Stimulated activated CD4-positive, alpha-beta T cell treated with anti-CD3 and anti-CD28 coated beads, Interleukin-12 subunit alpha, Interleukin-12 subunit beta, amount 100 ng/mL, for 48 hours (primary cell): ENCODE results near the gene RGCC.

ENCODE experiments used
- DNase-seq, 3 donors: peaks; one replicate each; pipeline ENCODE4 v3.0.0-alpha.2; 2020; ENCODE audit warnings: low read depth in 2 of 3, low spot score in 1 of 3

RGCC gene

DNA sequence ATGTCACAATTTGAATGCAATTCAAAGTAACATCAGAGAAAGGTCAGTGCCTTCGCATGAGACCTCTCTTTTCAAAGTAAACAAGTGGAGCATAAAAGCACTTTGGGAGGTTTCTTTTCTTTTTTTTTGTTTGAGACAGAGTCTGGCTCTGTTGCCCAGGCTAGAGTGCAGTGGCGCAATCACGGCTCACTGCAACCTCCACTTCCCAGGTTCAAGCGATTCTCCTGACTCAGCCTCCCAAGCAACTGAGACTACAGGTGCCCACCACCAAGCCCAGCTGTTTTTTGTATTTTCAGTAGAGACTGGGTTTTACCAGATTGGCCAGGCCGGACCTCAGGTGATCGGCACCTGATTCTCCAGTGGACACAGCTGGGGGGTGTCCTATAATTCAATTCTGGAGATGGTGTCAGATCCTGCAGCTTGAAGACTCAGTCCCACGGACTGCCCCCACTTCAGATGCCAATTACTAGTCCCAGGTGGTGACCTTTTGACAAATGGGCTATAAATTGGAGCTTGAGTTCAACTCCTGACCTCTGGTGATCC lies 57.6 kb downstream of the RGCC start:
- DNase-seq: no peak

DNA sequence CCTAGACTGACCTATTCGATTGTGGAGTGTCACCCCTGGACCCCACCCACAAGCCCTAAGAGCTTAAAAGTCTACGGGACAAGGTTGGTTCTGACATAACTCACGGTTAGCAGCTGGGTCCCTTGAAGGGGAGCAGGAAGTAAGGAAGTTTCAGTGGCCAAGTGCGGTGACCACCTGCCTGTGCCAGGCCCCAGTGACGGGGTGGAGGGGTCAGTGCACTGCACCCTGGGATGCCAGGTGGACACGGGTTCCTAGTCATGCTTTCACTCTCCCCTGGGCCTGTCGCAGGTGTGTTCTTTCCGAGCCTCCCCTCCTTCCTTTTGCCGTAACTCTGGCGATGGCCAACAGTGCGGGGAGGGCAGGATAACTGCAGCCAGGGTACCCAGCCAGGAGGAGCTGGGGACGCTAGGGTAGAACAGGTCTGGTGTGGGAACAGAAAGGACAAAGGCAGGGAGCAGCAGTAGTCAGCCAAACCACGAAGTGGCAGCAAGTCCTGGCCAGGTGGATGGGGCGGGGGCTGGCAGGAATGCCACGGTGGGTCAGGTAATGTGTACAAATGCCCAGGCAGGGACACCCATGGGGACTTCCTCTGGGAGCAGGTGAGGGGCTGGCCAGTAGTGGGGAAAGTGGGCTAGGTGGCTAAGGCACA lies 58.3 kb downstream of the RGCC start:
- no peak for DNase-seq

DNA sequence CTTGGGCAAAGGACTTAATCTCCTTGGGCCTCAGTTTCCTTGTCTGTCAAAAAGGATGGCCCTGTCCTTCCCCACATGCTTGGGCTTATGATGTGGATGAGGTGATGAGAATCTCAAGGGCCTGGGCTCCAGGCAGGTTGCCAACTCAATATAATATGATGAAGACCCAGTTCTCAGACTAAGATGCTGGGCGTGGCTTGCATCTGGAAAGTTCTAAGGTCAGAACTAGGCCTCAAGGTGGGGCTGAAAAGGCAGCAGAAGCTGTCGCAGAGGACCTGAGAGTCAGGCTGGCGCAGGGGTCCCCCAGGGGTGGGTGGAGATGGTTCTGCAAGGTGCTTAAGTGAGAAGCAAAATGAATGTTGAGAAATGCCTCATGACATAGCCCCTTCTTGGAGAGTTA lies 58.8 kb downstream of the RGCC start:
- DNase-seq: no peak

DNA sequence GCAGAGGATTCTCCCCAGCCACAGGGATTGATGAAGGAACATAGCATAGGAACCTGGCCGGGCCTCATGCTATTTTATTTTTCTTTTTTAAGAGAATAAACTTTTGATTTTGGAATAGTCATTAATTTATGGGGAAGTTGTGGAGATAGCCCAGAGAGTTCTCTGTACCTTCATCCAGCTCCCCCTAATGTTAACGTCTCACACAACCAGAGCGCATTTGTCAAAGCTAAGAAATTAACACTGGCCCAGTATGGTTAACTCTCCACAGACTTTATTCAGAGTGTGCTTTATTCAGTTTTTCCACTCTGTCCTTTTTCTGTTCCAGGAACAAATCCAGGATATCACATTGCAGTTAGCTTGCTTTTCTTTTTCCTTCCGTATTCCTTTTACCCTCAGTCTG lies 59.4 kb downstream of the RGCC start:
- no peak for DNase-seq

DNA sequence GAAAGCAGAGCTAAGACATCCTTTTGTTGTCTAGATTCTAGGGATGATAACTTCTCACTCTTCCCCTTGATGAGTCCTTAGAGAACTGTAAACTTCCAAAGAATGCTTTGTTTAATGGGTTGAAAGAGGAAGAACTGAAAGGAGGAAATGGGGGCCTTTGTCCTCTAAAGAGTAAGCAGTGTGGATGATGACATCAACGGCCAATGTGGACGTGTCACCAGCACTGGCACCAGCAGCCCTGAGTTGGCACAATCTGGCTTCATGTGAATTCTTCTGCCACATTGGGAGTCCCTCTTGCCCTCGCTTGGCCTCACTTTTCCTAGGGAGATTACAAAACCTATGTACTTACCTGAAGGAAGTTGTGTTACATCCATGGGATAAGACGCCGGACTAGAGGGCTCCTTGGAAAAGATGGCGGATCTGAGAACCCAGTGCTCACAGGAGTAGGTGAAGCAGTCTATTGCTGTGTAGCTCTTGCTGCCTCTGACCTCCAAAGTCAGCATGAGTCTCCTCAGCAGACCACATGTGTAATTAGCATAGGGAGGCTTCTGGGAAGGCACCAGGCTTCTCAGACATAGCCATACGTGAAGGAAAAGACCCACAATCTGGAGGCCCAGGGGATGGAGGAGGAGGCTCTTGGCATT lies 62.8 kb downstream of the RGCC start:
- no peak for DNase-seq
